ENCODE measurements around the gene ATP4B.

DNA sequence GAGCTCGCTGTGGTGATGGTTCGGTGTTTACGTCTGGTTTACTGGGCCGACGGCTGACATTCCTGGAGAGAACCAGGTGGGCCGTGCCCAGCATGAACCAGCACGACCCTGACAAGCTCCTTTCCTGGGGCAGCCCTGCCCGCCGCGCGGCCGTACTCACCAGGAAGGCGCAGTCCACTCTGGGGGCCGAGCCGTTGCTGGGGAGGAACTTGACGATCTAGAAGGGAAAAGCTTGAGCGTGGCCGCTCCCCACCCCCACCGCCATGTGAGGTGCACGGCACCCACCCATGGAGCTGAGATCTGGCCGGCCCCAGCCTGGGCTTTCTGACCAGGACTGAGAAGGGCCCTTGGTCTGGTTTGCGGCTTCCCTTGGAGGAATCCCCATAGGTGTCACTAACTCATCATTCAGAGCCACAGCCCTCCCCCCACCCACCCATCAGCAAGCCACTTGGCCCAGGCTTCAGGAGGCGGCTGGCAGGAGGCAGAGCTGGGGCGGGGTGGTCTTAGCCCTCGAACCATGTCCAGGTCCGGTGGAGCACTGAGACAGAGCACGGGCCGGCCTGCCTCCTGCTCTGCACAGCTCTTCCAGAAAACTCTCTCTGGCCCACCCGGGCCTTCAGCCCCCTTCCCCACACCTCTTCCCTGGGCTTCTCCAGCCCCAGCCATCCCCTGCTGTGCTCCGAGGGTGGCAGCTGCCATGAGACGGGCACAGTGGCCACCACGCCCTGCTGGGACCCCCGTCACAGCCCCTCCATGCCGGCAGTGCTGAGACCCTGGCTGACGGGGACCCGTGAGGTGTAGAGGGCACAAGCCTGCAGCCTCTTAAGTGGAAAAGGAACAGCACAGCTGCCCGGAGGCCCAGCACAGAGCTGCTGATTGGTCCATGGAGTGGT is 6.2 kb downstream of the ATP4B start:
- TF ChIP-seq JUN (CRISPR knock-in tag; IDR thresholded peaks at IDR 0.05), result no peak
- TF ChIP-seq, protein P1, sequence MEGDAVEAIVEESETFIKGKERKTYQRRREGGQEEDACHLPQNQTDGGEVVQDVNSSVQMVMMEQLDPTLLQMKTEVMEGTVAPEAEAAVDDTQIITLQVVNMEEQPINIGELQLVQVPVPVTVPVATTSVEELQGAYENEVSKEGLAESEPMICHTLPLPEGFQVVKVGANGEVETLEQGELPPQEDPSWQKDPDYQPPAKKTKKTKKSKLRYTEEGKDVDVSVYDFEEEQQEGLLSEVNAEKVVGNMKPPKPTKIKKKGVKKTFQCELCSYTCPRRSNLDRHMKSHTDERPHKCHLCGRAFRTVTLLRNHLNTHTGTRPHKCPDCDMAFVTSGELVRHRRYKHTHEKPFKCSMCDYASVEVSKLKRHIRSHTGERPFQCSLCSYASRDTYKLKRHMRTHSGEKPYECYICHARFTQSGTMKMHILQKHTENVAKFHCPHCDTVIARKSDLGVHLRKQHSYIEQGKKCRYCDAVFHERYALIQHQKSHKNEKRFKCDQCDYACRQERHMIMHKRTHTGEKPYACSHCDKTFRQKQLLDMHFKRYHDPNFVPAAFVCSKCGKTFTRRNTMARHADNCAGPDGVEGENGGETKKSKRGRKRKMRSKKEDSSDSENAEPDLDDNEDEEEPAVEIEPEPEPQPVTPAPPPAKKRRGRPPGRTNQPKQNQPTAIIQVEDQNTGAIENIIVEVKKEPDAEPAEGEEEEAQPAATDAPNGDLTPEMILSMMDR (IDR thresholded peaks at IDR 0.05), result no peak
- TF ChIP-seq, protein P2, sequence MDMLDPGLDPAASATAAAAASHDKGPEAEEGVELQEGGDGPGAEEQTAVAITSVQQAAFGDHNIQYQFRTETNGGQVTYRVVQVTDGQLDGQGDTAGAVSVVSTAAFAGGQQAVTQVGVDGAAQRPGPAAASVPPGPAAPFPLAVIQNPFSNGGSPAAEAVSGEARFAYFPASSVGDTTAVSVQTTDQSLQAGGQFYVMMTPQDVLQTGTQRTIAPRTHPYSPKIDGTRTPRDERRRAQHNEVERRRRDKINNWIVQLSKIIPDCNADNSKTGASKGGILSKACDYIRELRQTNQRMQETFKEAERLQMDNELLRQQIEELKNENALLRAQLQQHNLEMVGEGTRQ (CRISPR knock-in tag; IDR thresholded peaks at IDR 0.05), result no peak
- TF ChIP-seq, protein P3, sequence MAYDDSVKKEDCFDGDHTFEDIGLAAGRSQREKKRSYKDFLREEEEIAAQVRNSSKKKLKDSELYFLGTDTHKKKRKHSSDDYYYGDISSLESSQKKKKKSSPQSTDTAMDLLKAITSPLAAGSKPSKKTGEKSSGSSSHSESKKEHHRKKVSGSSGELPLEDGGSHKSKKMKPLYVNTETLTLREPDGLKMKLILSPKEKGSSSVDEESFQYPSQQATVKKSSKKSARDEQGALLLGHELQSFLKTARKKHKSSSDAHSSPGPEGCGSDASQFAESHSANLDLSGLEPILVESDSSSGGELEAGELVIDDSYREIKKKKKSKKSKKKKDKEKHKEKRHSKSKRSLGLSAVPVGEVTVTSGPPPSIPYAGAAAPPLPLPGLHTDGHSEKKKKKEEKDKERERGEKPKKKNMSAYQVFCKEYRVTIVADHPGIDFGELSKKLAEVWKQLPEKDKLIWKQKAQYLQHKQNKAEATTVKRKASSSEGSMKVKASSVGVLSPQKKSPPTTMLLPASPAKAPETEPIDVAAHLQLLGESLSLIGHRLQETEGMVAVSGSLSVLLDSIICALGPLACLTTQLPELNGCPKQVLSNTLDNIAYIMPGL (CRISPR knock-in tag; IDR thresholded peaks at IDR 0.05), result no peak
- TF ChIP-seq, protein P4, sequence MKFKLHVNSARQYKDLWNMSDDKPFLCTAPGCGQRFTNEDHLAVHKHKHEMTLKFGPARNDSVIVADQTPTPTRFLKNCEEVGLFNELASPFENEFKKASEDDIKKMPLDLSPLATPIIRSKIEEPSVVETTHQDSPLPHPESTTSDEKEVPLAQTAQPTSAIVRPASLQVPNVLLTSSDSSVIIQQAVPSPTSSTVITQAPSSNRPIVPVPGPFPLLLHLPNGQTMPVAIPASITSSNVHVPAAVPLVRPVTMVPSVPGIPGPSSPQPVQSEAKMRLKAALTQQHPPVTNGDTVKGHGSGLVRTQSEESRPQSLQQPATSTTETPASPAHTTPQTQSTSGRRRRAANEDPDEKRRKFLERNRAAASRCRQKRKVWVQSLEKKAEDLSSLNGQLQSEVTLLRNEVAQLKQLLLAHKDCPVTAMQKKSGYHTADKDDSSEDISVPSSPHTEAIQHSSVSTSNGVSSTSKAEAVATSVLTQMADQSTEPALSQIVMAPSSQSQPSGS (CRISPR knock-in tag; IDR thresholded peaks at IDR 0.05; ENCODE audit: borderline replicate concordance, low read depth), result no peak
- TF ChIP-seq, protein P5, sequence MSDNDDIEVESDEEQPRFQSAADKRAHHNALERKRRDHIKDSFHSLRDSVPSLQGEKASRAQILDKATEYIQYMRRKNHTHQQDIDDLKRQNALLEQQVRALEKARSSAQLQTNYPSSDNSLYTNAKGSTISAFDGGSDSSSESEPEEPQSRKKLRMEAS (CRISPR knock-in tag; IDR thresholded peaks at IDR 0.05), result no peak
- TF ChIP-seq, protein P6, sequence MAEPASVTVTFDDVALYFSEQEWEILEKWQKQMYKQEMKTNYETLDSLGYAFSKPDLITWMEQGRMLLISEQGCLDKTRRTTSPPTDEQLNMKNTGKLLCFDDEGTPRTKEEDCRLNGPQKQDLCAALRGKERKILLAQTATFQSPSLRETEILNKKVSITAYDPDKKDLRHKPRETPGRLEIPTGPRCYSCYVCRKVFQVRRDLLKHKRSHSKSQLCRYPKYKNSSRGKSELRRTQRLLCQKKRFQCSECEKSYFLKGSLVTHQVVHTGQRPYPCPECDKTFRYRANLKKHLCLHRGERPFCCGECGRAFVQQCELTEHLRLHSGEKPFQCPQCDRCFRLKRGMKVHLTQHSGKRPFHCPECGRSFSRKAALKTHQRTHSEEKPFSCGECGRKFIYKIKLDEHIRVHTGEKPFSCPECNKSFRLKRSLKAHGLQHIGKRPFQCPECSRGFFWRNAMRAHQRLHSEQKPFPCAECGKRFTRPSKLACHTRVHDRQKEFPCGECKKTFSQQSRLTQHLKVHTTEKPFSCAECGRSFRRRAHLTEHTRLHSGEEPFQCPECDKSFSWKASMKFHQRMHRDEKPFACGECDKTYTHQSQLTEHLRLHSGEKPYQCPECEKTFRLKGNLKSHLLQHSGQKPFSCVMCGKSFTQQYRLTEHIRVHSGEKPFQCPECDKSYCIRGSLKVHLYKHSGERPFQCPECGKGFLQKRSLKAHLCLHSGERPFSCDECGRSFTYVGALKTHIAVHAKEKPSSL (CRISPR knock-in tag; conservative IDR thresholded peaks at IDR 0.05), result no peak
- no peak for TF ChIP-seq ZNF138 (CRISPR knock-in tag; conservative IDR thresholded peaks at IDR 0.05)
- TF ChIP-seq, protein P7, sequence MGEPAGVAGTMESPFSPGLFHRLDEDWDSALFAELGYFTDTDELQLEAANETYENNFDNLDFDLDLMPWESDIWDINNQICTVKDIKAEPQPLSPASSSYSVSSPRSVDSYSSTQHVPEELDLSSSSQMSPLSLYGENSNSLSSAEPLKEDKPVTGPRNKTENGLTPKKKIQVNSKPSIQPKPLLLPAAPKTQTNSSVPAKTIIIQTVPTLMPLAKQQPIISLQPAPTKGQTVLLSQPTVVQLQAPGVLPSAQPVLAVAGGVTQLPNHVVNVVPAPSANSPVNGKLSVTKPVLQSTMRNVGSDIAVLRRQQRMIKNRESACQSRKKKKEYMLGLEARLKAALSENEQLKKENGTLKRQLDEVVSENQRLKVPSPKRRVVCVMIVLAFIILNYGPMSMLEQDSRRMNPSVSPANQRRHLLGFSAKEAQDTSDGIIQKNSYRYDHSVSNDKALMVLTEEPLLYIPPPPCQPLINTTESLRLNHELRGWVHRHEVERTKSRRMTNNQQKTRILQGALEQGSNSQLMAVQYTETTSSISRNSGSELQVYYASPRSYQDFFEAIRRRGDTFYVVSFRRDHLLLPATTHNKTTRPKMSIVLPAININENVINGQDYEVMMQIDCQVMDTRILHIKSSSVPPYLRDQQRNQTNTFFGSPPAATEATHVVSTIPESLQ (CRISPR knock-in tag; IDR thresholded peaks at IDR 0.05), result no peak
- TF ChIP-seq ZBTB21 (CRISPR knock-in tag; IDR thresholded peaks at IDR 0.05; ENCODE audit: borderline replicate concordance), result no peak
- TF ChIP-seq, protein P8, sequence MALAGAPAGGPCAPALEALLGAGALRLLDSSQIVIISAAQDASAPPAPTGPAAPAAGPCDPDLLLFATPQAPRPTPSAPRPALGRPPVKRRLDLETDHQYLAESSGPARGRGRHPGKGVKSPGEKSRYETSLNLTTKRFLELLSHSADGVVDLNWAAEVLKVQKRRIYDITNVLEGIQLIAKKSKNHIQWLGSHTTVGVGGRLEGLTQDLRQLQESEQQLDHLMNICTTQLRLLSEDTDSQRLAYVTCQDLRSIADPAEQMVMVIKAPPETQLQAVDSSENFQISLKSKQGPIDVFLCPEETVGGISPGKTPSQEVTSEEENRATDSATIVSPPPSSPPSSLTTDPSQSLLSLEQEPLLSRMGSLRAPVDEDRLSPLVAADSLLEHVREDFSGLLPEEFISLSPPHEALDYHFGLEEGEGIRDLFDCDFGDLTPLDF (CRISPR knock-in tag; IDR thresholded peaks at IDR 0.05), result no peak

All from WTC11 (cell line).